Measurements from ENCODE around the gene RBM12.

Gene RBM12

DNA sequence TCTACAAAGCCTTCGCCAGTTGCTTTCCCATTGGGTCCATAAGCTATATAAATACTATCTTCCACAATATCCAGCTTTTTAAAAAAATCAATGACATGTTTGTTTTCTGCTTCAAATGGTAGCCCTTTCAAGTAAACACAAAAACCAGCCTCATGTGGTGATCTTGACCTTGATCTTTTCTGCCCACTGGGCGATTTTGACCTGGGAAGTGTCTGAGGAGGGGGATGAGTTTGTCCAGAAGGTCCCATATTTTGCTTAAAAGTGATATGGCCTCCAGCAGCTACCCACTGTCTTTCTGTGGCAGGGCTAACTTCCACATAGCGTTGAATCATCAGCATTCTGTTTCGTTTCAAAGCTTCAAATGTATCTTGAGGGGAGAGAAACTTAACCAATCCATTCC, 10.8 kb downstream of the RBM12 start:
- DNase-seq (ENCODE audit: low spot score) = no peak

GRCh38 chr20:35653430-35653734, 11.3 kb downstream of the RBM12 start:
- DNase-seq (ENCODE audit: low spot score) = no peak

GRCh38 chr20:35652641-35653429, 11.9 kb downstream of the RBM12 start:
- DNase-seq (ENCODE audit: low spot score) = no peak

GRCh38 chr20:35651958-35652357, 12.7 kb downstream of the RBM12 start:
- no peak for DNase-seq (ENCODE audit: low spot score)

GRCh38 chr20:35650632-35651031, 14.1 kb downstream of the RBM12 start:
- DNase-seq (ENCODE audit: low spot score) = no peak

GRCh38 chr20:35648836-35649235, 15.9 kb downstream of the RBM12 start:
- DNase-seq (ENCODE audit: low spot score) = no peak

DNA sequence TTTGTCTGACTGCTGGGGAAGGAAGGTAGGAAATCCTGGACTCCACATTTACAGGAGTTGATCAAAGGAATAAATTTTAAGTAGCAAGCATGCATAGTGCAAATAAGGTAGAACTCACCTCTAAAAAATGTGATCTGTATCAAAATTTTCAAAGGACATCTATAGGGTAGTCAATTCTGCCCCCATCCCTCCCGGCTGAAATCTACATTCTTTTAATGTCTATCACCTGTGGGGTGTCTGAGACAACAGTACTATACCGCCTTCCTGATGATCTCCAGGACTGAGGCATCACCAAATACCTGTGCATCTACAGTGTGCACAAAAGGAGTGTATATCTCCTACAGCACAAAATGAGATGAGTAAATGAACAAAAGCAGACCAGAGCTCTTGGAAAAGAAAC, 19.9 kb downstream of the RBM12 start:
- no peak for DNase-seq (ENCODE audit: low spot score)

GRCh38 chr20:35643045-35643444, 21.7 kb downstream of the RBM12 start:
- DNase-seq (ENCODE audit: low spot score) = no peak

- DNase-seq (ENCODE audit: low spot score) = no peak
Measured at GRCh38 chr20:35641743-35642142, 23.0 kb downstream of the RBM12 start.

- no peak for DNase-seq (ENCODE audit: low spot score)
Measured at GRCh38 chr20:35640724-35641123, 24.0 kb downstream of the RBM12 start.

DNA sequence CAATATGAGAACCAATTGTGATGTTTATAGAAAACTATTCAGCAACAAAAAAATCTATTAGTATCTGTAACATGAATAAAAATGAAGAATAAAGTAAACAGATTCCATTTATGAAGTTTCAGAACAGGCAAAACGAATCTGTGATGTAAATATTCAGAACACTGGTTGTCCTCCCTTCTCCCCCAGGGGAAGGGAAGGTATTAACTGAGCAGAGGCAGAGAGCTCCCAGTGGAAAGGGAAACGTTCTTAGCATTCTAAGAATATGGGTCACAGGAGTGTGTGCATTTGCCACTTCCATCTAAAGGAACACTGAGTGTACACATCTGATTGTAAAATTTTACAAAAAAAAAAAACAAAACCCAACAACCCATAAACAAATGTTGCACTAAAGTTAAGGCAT, 25.9 kb downstream of the RBM12 start:
- no peak for DNase-seq (ENCODE audit: low spot score)

GRCh38 chr20:35637276-35637675, 27.4 kb downstream of the RBM12 start:
- DNase-seq (ENCODE audit: low spot score) = no peak

DNA sequence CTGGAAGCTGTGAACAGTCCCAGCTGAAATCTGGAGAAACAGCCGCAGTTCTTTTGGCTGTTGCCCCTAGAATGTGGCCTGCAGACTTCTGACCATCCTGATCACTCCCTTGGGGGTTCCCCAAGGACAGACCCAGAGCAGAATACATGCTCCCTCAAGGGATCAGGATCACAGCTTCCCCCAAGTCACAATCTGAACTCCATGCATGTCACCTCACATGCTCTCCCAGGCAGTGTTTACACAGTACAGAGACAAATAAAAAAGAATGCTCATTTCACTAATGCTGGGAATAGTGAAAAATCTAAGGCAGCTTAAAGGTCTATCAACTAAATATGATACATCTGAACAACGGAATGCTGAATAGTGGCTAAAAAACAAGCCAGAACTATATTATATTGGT, 28.6 kb downstream of the RBM12 start:
- no peak for DNase-seq (ENCODE audit: low spot score)

DNA sequence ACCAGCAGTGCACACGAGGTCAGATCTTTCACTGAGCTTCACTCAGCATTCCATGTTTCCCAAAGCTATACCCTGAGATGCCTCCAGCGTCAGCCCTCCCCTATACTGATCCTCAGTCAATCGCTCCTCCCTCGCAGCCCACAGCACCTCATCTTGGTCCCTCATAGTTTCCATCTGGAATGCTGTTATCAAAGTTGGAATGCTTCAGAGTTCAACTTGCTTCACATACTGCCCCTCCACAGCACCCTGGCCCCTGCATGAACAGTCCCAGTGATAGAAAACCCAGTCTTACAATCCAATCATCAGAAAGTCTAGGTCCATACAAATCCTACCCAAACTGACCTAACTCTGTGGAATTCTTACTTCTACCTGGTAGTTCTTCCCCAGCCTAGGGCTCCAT, 29.0 kb downstream of the RBM12 start:
- no peak for DNase-seq (ENCODE audit: low spot score)

DNA sequence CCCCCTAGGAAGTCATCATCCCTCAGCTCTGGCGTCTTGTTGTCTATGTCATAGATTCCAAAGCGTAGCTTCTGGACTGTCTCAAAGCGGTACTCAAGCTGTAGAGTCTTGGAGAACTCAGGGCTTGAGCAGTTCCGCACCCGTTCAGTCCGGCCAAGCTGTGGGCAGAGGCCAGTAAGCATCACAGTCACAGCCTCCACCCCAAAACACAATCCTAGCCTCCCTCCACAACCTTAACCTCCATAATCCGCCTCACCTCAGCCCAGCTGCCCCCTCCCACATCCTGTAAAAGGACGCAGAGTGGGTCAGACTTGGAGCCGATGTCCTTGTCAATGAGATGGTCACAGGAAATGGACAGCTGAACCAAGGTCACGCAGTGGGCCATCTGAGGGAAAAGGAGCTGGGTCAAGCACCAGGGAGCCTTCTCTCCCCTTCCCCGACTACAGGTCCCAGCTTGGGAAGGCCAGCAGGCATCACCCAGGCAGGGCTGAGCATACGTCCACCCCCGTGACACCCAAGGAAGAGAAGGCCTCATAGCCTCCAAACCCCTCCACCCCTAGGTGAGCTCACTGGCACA, 32.1 kb downstream of the RBM12 start:
- no peak for DNase-seq (ENCODE audit: low spot score)

GRCh38 chr20:35630636-35631035, 34.1 kb downstream of the RBM12 start:
- no peak for DNase-seq (ENCODE audit: low spot score)

GRCh38 chr20:35629427-35630145, 35.1 kb downstream of the RBM12 start:
- DNase-seq (ENCODE audit: low spot score) = no peak

- DNase-seq (ENCODE audit: low spot score) = no peak
Measured at GRCh38 chr20:35627121-35627520, 37.6 kb downstream of the RBM12 start.

DNA sequence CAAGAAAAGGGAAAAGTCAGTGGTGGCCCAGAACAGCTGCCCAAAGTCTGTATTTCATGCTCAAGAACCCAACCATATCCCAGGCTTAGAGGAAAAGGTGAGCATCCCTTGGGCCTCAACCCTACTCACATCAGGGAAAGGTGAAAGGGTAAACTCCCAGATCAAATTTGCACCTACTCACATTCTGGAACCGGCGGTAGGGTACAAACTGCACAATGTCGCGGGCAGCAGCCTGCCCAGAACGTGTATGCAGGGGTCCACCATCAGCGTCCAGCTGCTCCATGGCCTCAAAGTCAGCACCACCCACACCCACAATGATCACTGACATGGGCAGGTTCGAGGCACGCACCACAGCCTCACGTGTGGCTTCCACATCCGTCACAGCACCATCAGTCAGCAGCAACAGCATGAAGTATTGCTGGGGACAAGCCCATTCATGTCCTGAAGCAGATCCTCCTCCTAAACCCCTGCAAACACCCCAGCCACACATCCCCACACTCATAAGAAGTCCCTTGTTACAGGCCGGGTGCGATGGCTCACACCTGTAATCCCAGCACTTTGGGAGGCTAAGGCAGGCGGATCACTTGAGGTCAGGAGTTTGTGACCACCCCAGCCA, 38.2 kb downstream of the RBM12 start:
- no peak for DNase-seq (ENCODE audit: low spot score)

DNA sequence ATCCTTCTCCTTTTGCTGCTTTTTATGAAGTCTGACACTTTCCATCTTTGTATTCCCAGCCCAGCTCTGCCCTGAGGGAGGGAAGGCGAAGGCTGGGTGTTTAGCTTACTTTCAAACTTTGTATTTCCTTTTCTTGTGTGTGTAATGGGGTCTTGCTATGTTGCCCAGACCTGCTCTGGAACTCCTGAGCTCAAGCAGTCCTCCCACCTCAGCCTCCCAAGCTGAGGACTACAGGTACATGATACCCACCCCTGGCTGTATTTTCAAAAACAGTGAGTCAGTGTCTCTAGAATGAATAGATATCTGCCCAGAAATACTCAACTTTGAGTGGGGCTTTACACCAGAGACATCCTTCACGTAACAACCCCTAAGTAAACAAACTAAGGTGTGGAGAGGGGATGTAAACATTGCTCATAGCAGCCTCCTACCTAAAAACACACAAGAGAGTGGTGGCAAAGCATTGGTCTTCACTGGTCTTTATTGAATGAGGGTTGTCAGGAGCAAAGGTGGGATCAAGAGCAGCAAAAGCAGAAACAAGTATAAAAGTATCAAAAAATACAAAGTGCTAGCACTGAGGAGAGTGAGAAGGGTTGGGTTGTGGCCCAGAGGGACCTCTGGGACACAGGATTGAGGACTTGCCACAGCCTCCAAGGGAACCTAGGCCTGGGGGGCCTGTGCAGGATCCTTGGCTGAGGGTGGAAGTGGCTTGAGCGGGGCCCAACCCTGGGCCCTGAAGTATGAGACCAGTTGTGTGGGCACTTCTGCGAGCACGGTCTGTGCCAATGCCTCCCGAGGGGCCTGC, 38.9 kb downstream of the RBM12 start:
- no peak for DNase-seq (ENCODE audit: low spot score)

DNA sequence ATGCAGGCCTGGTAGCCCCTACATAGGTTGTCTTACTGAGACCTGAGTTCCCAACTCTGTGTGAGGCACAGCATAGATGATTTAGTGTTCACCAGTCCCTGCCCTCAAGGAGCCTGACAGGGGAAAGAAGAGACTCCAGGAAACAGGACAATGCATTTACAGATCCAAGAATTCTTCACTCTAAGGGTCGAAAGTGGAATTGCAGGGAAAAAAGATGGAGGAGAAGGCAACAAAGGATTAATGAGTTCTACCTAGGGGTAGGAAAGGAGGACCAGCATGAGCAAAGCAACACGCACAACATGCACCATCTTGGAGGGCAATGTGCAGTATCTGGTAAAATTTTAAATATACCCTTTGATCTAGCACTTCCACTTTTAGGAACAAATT, 43.1 kb downstream of the RBM12 start:
- DNase-seq (ENCODE audit: low spot score) = no peak

Measured in left forelimb (tissue), 1 donor.